Measurements from ENCODE around the gene FGG.

FGG gene

GRCh38 chr4:154585369-154586018 is 27.0 kb downstream of the FGG start:
- FAIRE-seq = no peak

- no peak for FAIRE-seq
These were observed 28.2 kb downstream of the FGG start for GRCh38 chr4:154584259-154584658.

- no peak for FAIRE-seq
These were observed 28.8 kb downstream of the FGG start for GRCh38 chr4:154583677-154584076.

GRCh38 chr4:154583230-154583629 is 29.2 kb downstream of the FGG start:
- peak; percentile 34 for FAIRE-seq

GRCh38 chr4:154582723-154583122 is 29.7 kb downstream of the FGG start:
- FAIRE-seq = no peak

- FAIRE-seq = no peak
These were observed 32.5 kb downstream of the FGG start for GRCh38 chr4:154579927-154580326.

- FAIRE-seq = no peak
These were observed 33.5 kb downstream of the FGG start for GRCh38 chr4:154578919-154579318.

- FAIRE-seq = no peak
These were observed 35.1 kb downstream of the FGG start for GRCh38 chr4:154577324-154577723.

- FAIRE-seq = no peak
These were observed 38.1 kb downstream of the FGG start for GRCh38 chr4:154574311-154574710.

- no peak for FAIRE-seq
These were observed 39.1 kb downstream of the FGG start for GRCh38 chr4:154573190-154573870.

- no peak for FAIRE-seq
These were observed 42.9 kb downstream of the FGG start for GRCh38 chr4:154569584-154569983.

- no peak for FAIRE-seq
These were observed 43.4 kb downstream of the FGG start for GRCh38 chr4:154569028-154569427.

GRCh38 chr4:154566639-154567204 is 45.7 kb downstream of the FGG start:
- FAIRE-seq = no peak

- FAIRE-seq = no peak
These were observed 46.8 kb downstream of the FGG start for GRCh38 chr4:154565704-154566103.

GRCh38 chr4:154564311-154564710 is 48.1 kb downstream of the FGG start:
- no peak for FAIRE-seq

- peak; percentile 11 for FAIRE-seq
These were observed 49.7 kb downstream of the FGG start, which contains the start of gene FGB for GRCh38 chr4:154562697-154563254. Gene FGB, plus strand, starts transcription at chr4:154563011. Its CDS starts 8 bp downstream, at chr4:154563019.

- FAIRE-seq = no peak
These were observed 51.6 kb downstream of the FGG start for GRCh38 chr4:154560824-154561231.

- FAIRE-seq = no peak
These were observed 52.0 kb downstream of the FGG start for GRCh38 chr4:154560419-154560801.

GRCh38 chr4:154559494-154560418 is 52.7 kb downstream of the FGG start:
- FAIRE-seq = peak; percentile 3

- no peak for FAIRE-seq
These were observed 53.3 kb downstream of the FGG start for GRCh38 chr4:154559141-154559493.

Measured in G401.6 (cell line).